NCI-H510A treated with DMSO at 0.1 percent for 48 hours (cell line): ENCODE measurements around the gene STAT2.
"Not testable (repeated sequence)": the region's sequence is repeated elsewhere in the genome, so short reads cannot be mapped to it uniquely, and the experiment has no call there.

Experiments
- DNase-seq: peaks from one replicate; lab custom pipeline; 2025; lab: John Stamatoyannopoulos, UW

Gene STAT2

GRCh38 chr12:56359851-56360767, at the start of gene STAT2:
Gene STAT2, minus strand, starts transcription at chr12:56360107. Its CDS starts 3,536 bp downstream, at chr12:56356571.
- peak; percentile 98 for DNase-seq

GRCh38 chr12:56408799-56409417, 49.0 kb upstream of the STAT2 start:
- DNase-seq = no peak

GRCh38 chr12:56404227-56404626, 44.3 kb upstream of the STAT2 start:
- DNase-seq = not testable (repeated sequence)

- DNase-seq = not testable (repeated sequence)
Observed at GRCh38 chr12:56401612-56402011, 41.7 kb upstream of the STAT2 start.

GRCh38 chr12:56401125-56401524, 41.2 kb upstream of the STAT2 start:
- DNase-seq = not testable (repeated sequence)

- not testable (repeated sequence) for DNase-seq
Observed at GRCh38 chr12:56399466-56399865, 39.6 kb upstream of the STAT2 start.

GRCh38 chr12:56398324-56398723, 38.4 kb upstream of the STAT2 start:
- no peak for DNase-seq

GRCh38 chr12:56392331-56392730, 32.4 kb upstream of the STAT2 start:
- no peak for DNase-seq

GRCh38 chr12:56391721-56392120, 31.8 kb upstream of the STAT2 start:
- no peak for DNase-seq

GRCh38 chr12:56389412-56389811, 29.5 kb upstream of the STAT2 start:
- no peak for DNase-seq

GRCh38 chr12:56387152-56387736, 27.3 kb upstream of the STAT2 start:
- no peak for DNase-seq

- DNase-seq = peak; percentile 5
Observed at GRCh38 chr12:56385873-56386272, 26.0 kb upstream of the STAT2 start.

- no peak for DNase-seq
Observed at GRCh38 chr12:56382611-56383010, 22.7 kb upstream of the STAT2 start.

- no peak for DNase-seq
Observed at GRCh38 chr12:56377989-56378316, 18.0 kb upstream of the STAT2 start.

- no peak for DNase-seq
Observed at GRCh38 chr12:56377310-56377988, 17.5 kb upstream of the STAT2 start.

- no peak for DNase-seq
Observed at GRCh38 chr12:56375598-56376434, 15.9 kb upstream of the STAT2 start.

- DNase-seq = no peak
Observed at GRCh38 chr12:56374726-56375597, 15.1 kb upstream of the STAT2 start.

GRCh38 chr12:56373515-56373914, 13.6 kb upstream of the STAT2 start:
- no peak for DNase-seq

- no peak for DNase-seq
Observed at GRCh38 chr12:56366948-56367347, 7.0 kb upstream of the STAT2 start.
